K562 (cell line): ENCODE data around the gene SIGLEC6. TPM values are rescaled to one million over a fixed set of nuclear protein-coding genes. Genes with fewer than 3 reads are reported as not detected.

ENCODE experiments used
- ARHGAP35 ChIP-seq: fragments of 450-650 bp; IDR thresholded peaks from 2 replicates; pipeline ENCODE4 v1.6.1; 2018; ENCODE audit not compliant: partially characterized antibody
- CXXC5 ChIP-seq: fragments of 250-450 bp; sonication (Bioruptor Pico); IDR thresholded peaks from 2 replicates; pipeline ENCODE4 v1.8.0; 2022; ENCODE audit warnings: inconsistent platforms, mild to moderate bottlenecking, moderate library complexity
- FOXA1 ChIP-seq: fragments of 450-650 bp; IDR thresholded peaks from 2 replicates; pipeline ENCODE4 v1.6.1; 2016; ENCODE audit warnings: mild to moderate bottlenecking, borderline replicate concordance
- POLR2G ChIP-seq: fragments of 200-400 bp; formaldehyde crosslinking; IDR thresholded peaks from 2 replicates; pipeline ENCODE4 v1.6.1; 2017; ENCODE audit warnings: low read depth, mild to moderate bottlenecking, antibody characterized with exemption, low read length, moderate library complexity
- SMAD3 ChIP-seq: fragments of 450-650 bp; formaldehyde crosslinking; conservative IDR thresholded peaks from 2 replicates; pipeline ENCODE4 v1.4.0; 2020; ENCODE audit warnings: mild to moderate bottlenecking
- SUPT5H ChIP-seq: fragments of 450-650 bp; IDR thresholded peaks from 2 replicates; pipeline ENCODE4 v1.6.1; 2016
- ZNF444 ChIP-seq: fragments of 250-450 bp; sonication (Bioruptor Pico); IDR thresholded peaks from 2 replicates; pipeline ENCODE4 v1.4.0; 2020; ENCODE audit warnings: mild to moderate bottlenecking, moderate library complexity
- ZNF75A ChIP-seq: fragments of 450-650 bp; formaldehyde crosslinking; IDR thresholded peaks from 2 replicates; pipeline ENCODE4 v1.4.0; 2020; ENCODE audit warnings: mild to moderate bottlenecking
- polyA plus RNA-seq, 8 experiments: library from polyadenylated mRNA; depleted of rRNA in 4 of 8; stranded (reverse) in 5 of 8; unstranded in 3 of 8; fragments of >200 nt; fragmentation: Nextera tagmentation in 2 of 8; fragmentation: Illumina TruSeq in 1 of 8; extraction: Ambion mirVana in 2 of 8; extraction: Trizol in 1 of 8; gene quantifications; 2 replicates each; pipeline versions ENCODE4 v1.2.1 to v1.2.3, GENCODE V29; 2011 to 2014; ENCODE audit warnings: inconsistent platforms in 1 of 8, missing spikeins in 1 of 8
- total RNA-seq, 7 experiments: library from RNA; depleted of rRNA in 6 of 7; stranded (reverse); fragments of >200 nt in 6 of 7; fragmentation: Illumina TruSeq in 2 of 7; extraction: Trizol in 2 of 7; gene quantifications; 2 replicates each; pipeline versions ENCODE4 v1.2.1 to v1.2.3, GENCODE V29; 2011 to 2021; ENCODE audit warnings: low replicate concordance in 1 of 7
- TF ChIP-seq, protein P1 (sequence below), 3 experiments: fragments of 200-800 bp in 1 of 3; sonication (Bioruptor generic) in 1 of 3; sonication (generic) in 1 of 3; formaldehyde crosslinking in 1 of 3; IDR thresholded peaks; 2 replicates each; pipeline versions ENCODE4 v1.6.1 to v1.8.0; 2016 to 2022; ENCODE audit warnings: mild to moderate bottlenecking in 2 of 3, missing compliant biosample characterization in 2 of 3, missing genetic modification characterization in 2 of 3, missing genetic modification reagents in 1 of 3
- TF ChIP-seq, protein P2 (sequence below), 3 experiments: IDR thresholded peaks in 2 of 3; conservative IDR thresholded peaks in 1 of 3; 2 replicates each; pipeline ENCODE4 v1.5.1; 2011 to 2012; ENCODE audit warnings: low read length in 3 of 3, mild to moderate bottlenecking in 3 of 3, control low read depth in 2 of 3, improper control_type of control experiment in 1 of 3, inconsistent platforms in 1 of 3, low read depth in 1 of 3, mixed read lengths in 1 of 3, moderate library complexity in 1 of 3; ENCODE audit not compliant: insufficient read depth in 2 of 3
- TF ChIP-seq, protein P3 (sequence below): fragments of 250-450 bp; sonication (Bioruptor Pico); IDR thresholded peaks from 2 replicates; pipeline ENCODE4 v1.8.0; 2021; ENCODE audit warnings: borderline replicate concordance, mild to moderate bottlenecking, moderate library complexity; ENCODE audit not compliant: poor library complexity, severe bottlenecking
- TF ChIP-seq, protein P4 (sequence below), 2 experiments: fragments of 450-650 bp; IDR thresholded peaks; 2 replicates each; pipeline ENCODE4 v1.6.1; 2018; ENCODE audit warnings: mild to moderate bottlenecking in 2 of 2, low read depth in 1 of 2; ENCODE audit not compliant: partially characterized antibody in 2 of 2
- TF ChIP-seq, protein P5 (sequence below): sonication (generic); formaldehyde crosslinking; IDR thresholded peaks from 2 replicates; pipeline ENCODE4 v1.8.1; 2023; ENCODE audit warnings: mild to moderate bottlenecking, missing genetic modification reagents
- TF ChIP-seq, protein P6 (sequence below): fragments of 250-450 bp; sonication (Bioruptor Pico); IDR thresholded peaks from 2 replicates; pipeline ENCODE4 v1.4.0; 2020; ENCODE audit warnings: mild to moderate bottlenecking, moderate library complexity

Gene SIGLEC6
- total and polyA plus RNA-seq, 9 of the 15 experiments (the other 6 are each of a cell fraction or from before 2014, with no cell fraction given): 0.03 to 17.5 (median 0.71) TPM

DNA sequence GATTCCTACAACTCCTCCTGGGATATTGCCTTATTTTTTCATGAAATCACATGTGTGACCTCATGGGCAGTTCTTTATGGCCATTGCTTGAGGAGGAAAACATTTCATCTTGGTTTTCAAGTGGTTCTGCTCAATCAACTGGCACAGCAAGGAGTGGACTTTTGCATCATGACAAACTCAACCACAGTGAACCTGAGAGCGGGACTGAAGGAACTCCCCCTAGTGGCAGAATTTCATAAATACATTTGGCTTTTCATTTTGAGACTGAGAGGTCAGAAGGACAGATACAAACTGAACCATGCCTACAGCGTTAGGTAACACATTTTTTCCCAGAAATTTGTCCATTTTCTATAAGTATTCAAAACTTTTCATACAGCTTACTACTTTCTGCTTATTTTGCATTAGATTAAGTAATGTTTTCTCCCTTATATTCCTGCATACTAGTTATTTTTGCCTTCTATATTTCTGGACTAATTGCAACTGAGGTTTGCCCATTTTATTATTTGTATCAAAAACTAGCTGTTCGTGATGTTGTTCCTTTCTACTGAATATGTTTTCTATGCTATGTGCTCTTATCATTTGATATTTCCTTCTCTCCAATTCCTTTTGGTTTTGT is 16.5 kb downstream of the SIGLEC6 start (continued):
- TF ChIP-seq, protein P1, sequence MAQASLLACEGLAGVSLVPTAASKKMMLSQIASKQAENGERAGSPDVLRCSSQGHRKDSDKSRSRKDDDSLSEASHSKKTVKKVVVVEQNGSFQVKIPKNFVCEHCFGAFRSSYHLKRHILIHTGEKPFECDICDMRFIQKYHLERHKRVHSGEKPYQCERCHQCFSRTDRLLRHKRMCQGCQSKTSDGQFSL (CRISPR knock-in tag; IDR thresholded peaks at IDR 0.05): no peak
- TF ChIP-seq, protein P1 (tag; IDR thresholded peaks at IDR 0.05): no peak
- TF ChIP-seq FOXA1 (no peak), SMAD3 (CRISPR knock-in tag) (0 out of 2 replicates have a peak, but pooled peaks have one; percentile 12), ZNF444 (CRISPR knock-in tag) (no peak), CXXC5 (CRISPR knock-in tag) (peak; percentile 59), POLR2G (no peak), SUPT5H (no peak), ZNF75A (CRISPR knock-in tag) (no peak), ARHGAP35 (no peak)
- TF ChIP-seq, protein P2, sequence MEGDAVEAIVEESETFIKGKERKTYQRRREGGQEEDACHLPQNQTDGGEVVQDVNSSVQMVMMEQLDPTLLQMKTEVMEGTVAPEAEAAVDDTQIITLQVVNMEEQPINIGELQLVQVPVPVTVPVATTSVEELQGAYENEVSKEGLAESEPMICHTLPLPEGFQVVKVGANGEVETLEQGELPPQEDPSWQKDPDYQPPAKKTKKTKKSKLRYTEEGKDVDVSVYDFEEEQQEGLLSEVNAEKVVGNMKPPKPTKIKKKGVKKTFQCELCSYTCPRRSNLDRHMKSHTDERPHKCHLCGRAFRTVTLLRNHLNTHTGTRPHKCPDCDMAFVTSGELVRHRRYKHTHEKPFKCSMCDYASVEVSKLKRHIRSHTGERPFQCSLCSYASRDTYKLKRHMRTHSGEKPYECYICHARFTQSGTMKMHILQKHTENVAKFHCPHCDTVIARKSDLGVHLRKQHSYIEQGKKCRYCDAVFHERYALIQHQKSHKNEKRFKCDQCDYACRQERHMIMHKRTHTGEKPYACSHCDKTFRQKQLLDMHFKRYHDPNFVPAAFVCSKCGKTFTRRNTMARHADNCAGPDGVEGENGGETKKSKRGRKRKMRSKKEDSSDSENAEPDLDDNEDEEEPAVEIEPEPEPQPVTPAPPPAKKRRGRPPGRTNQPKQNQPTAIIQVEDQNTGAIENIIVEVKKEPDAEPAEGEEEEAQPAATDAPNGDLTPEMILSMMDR (IDR thresholded peaks at IDR 0.05 in 2 of 3, conservative IDR thresholded peaks at IDR 0.05 in 1 of 3; ENCODE audit: insufficient read depth in 2 of 3, low read depth in 1 of 3, low read length in 3 of 3): peak; percentile 78 to 88 (median 83)
- TF ChIP-seq, protein P3, sequence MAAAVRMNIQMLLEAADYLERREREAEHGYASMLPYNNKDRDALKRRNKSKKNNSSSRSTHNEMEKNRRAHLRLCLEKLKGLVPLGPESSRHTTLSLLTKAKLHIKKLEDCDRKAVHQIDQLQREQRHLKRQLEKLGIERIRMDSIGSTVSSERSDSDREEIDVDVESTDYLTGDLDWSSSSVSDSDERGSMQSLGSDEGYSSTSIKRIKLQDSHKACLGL (CRISPR knock-in tag): no peak
- TF ChIP-seq, protein P4, sequence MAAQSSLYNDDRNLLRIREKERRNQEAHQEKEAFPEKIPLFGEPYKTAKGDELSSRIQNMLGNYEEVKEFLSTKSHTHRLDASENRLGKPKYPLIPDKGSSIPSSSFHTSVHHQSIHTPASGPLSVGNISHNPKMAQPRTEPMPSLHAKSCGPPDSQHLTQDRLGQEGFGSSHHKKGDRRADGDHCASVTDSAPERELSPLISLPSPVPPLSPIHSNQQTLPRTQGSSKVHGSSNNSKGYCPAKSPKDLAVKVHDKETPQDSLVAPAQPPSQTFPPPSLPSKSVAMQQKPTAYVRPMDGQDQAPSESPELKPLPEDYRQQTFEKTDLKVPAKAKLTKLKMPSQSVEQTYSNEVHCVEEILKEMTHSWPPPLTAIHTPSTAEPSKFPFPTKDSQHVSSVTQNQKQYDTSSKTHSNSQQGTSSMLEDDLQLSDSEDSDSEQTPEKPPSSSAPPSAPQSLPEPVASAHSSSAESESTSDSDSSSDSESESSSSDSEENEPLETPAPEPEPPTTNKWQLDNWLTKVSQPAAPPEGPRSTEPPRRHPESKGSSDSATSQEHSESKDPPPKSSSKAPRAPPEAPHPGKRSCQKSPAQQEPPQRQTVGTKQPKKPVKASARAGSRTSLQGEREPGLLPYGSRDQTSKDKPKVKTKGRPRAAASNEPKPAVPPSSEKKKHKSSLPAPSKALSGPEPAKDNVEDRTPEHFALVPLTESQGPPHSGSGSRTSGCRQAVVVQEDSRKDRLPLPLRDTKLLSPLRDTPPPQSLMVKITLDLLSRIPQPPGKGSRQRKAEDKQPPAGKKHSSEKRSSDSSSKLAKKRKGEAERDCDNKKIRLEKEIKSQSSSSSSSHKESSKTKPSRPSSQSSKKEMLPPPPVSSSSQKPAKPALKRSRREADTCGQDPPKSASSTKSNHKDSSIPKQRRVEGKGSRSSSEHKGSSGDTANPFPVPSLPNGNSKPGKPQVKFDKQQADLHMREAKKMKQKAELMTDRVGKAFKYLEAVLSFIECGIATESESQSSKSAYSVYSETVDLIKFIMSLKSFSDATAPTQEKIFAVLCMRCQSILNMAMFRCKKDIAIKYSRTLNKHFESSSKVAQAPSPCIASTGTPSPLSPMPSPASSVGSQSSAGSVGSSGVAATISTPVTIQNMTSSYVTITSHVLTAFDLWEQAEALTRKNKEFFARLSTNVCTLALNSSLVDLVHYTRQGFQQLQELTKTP (IDR thresholded peaks at IDR 0.05; ENCODE audit: low read depth in 1 of 2, partially characterized antibody in 2 of 2): no peak
- TF ChIP-seq, protein P5, sequence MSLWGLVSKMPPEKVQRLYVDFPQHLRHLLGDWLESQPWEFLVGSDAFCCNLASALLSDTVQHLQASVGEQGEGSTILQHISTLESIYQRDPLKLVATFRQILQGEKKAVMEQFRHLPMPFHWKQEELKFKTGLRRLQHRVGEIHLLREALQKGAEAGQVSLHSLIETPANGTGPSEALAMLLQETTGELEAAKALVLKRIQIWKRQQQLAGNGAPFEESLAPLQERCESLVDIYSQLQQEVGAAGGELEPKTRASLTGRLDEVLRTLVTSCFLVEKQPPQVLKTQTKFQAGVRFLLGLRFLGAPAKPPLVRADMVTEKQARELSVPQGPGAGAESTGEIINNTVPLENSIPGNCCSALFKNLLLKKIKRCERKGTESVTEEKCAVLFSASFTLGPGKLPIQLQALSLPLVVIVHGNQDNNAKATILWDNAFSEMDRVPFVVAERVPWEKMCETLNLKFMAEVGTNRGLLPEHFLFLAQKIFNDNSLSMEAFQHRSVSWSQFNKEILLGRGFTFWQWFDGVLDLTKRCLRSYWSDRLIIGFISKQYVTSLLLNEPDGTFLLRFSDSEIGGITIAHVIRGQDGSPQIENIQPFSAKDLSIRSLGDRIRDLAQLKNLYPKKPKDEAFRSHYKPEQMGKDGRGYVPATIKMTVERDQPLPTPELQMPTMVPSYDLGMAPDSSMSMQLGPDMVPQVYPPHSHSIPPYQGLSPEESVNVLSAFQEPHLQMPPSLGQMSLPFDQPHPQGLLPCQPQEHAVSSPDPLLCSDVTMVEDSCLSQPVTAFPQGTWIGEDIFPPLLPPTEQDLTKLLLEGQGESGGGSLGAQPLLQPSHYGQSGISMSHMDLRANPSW (CRISPR knock-in tag): no peak
- TF ChIP-seq, protein P6, sequence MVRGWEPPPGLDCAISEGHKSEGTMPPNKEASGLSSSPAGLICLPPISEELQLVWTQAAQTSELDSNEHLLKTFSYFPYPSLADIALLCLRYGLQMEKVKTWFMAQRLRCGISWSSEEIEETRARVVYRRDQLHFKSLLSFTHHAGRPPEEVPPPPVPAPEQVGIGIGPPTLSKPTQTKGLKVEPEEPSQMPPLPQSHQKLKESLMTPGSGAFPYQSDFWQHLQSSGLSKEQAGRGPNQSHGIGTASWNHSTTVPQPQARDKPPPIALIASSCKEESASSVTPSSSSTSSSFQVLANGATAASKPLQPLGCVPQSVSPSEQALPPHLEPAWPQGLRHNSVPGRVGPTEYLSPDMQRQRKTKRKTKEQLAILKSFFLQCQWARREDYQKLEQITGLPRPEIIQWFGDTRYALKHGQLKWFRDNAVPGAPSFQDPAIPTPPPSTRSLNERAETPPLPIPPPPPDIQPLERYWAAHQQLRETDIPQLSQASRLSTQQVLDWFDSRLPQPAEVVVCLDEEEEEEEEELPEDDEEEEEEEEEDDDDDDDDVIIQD (CRISPR knock-in tag): no peak
